Neuronal stem cell (in vitro differentiated cells): Measurements from ENCODE around the gene TCTA.
"Not testable (repeated sequence)": the region's sequence is repeated elsewhere in the genome, so short reads cannot be mapped to it uniquely, and the experiment has no call there.

ENCODE experiments used
- DNase-seq: peaks from one replicate; pipeline ENCODE4 v3.0.0-alpha.2; 2013; ENCODE audit warnings: low spot score
- H2AFZ ChIP-seq: one replicate; pipeline ENCODE4 v1.6.1; 2013; ENCODE audit warnings: mild to moderate bottlenecking, low read length, inconsistent platforms
- H2AK5ac ChIP-seq: 2 replicates; pipeline ENCODE4 v1.6.1; 2013; ENCODE audit warnings: low read depth, mild to moderate bottlenecking, inconsistent platforms, low read length, moderate library complexity, mixed read lengths
- H2BK120ac ChIP-seq: 2 replicates; pipeline ENCODE4 v1.6.1; 2013; ENCODE audit warnings: low read depth, mild to moderate bottlenecking, inconsistent platforms, low read length, moderate library complexity, mixed read lengths
- H2BK12ac ChIP-seq: one replicate; pipeline ENCODE4 v1.6.1; 2013; ENCODE audit warnings: low read length, inconsistent platforms
- H2BK15ac ChIP-seq: 2 replicates; pipeline ENCODE4 v1.6.1; 2013; ENCODE audit warnings: mild to moderate bottlenecking, low read length, inconsistent platforms, mixed read lengths
- H2BK5ac ChIP-seq: one replicate; pipeline ENCODE4 v1.6.1; 2013; ENCODE audit warnings: inconsistent platforms, mild to moderate bottlenecking, low read length, moderate library complexity
- H3K14ac ChIP-seq: one replicate; pipeline ENCODE4 v1.6.1; 2013; ENCODE audit warnings: low read length, inconsistent platforms
- H3K18ac ChIP-seq: 2 replicates; pipeline ENCODE4 v1.6.1; 2013; ENCODE audit warnings: low read length, inconsistent platforms
- H3K23ac ChIP-seq: 2 replicates; pipeline ENCODE4 v1.6.1; 2013; ENCODE audit warnings: low read depth, mild to moderate bottlenecking, mixed read lengths, low read length, inconsistent platforms; ENCODE audit not compliant: poor library complexity
- H3K27ac ChIP-seq: replicated peaks from 3 replicates; pipeline ENCODE4 v1.5.1; 2013; ENCODE audit warnings: low read length, inconsistent platforms
- H3K27me3 ChIP-seq, 3 experiments: 2 replicates each; pipeline ENCODE4 v1.6.1; 2013; ENCODE audit warnings: low read length in 3 of 3, mild to moderate bottlenecking in 2 of 3, inconsistent platforms in 1 of 3, low read depth in 1 of 3, mixed read lengths in 1 of 3, moderate library complexity in 1 of 3; ENCODE audit not compliant: control insufficient read depth in 3 of 3, insufficient read depth in 3 of 3
- H3K36me3 ChIP-seq, 2 donors: replicated peaks in 1 of 2; 2 replicates each; pipeline ENCODE4 v1.6.1; 2013; ENCODE audit warnings: low read length in 2 of 2; ENCODE audit not compliant: control insufficient read depth in 2 of 2, insufficient read depth in 2 of 2
- H3K4ac ChIP-seq: 2 replicates; pipeline ENCODE4 v1.6.1; 2013; ENCODE audit warnings: inconsistent platforms, mild to moderate bottlenecking, low read length, moderate library complexity
- H3K4me1 ChIP-seq, 2 donors: 1 replicate in 1 of 2; 2 replicates in 1 of 2; pipeline ENCODE4 v1.6.1; 2013; ENCODE audit warnings: low read length in 2 of 2, low read depth in 1 of 2; ENCODE audit not compliant: control insufficient read depth in 2 of 2, insufficient read depth in 1 of 2
- H3K4me2 ChIP-seq: one replicate; pipeline ENCODE4 v1.6.1; 2013; ENCODE audit warnings: mild to moderate bottlenecking, low read length, inconsistent platforms; ENCODE audit not compliant: insufficient read depth, poor library complexity, severe bottlenecking
- H3K4me3 ChIP-seq, 2 donors: 2 replicates each; pipeline ENCODE4 v1.5.1; 2013; ENCODE audit warnings: low read length in 2 of 2, mild to moderate bottlenecking in 2 of 2, inconsistent platforms in 1 of 2, moderate library complexity in 1 of 2
- H3K79me1 ChIP-seq: one replicate; pipeline ENCODE4 v1.6.1; 2013; ENCODE audit warnings: low read depth, mild to moderate bottlenecking, inconsistent platforms, low read length, moderate library complexity
- H3K9ac ChIP-seq: one replicate; pipeline ENCODE4 v1.6.1; 2013; ENCODE audit warnings: mild to moderate bottlenecking, low read depth, low read length, inconsistent platforms; ENCODE audit not compliant: poor library complexity
- H3K9me3 ChIP-seq, 2 donors: replicated peaks in 1 of 2; 2 replicates each; pipeline versions ENCODE3 to v1.6.1; 2013; ENCODE audit warnings: low read length in 2 of 2, mild to moderate bottlenecking in 2 of 2, inconsistent platforms in 1 of 2, low read depth in 1 of 2, mixed read lengths in 1 of 2, moderate library complexity in 1 of 2; ENCODE audit not compliant: control insufficient read depth in 2 of 2, insufficient read depth in 1 of 2
- H4K8ac ChIP-seq: one replicate; pipeline ENCODE4 v1.6.1; 2013; ENCODE audit warnings: low read depth, mild to moderate bottlenecking, inconsistent platforms, low read length, moderate library complexity
- H4K91ac ChIP-seq: one replicate; pipeline ENCODE4 v1.6.1; 2013; ENCODE audit warnings: low read length, low read depth, mild to moderate bottlenecking, inconsistent platforms; ENCODE audit not compliant: poor library complexity
- WGBS, 2 donors: extraction: QIAGEN DNeasy Blood & Tissue Kit; methylation state at CpG; one replicate each; pipeline ENCODE4 v1.1.7; 2013; ENCODE audit warnings: missing lambda C conversion rate in 2 of 2, mixed read lengths in 1 of 2; ENCODE audit not compliant: insufficient read length in 2 of 2, insufficient replicate concordance in 1 of 2; ENCODE audit errors: extremely low coverage in 2 of 2; 5-methylcytosine and 5-hydroxymethylcytosine counted together

TCTA gene

DNA sequence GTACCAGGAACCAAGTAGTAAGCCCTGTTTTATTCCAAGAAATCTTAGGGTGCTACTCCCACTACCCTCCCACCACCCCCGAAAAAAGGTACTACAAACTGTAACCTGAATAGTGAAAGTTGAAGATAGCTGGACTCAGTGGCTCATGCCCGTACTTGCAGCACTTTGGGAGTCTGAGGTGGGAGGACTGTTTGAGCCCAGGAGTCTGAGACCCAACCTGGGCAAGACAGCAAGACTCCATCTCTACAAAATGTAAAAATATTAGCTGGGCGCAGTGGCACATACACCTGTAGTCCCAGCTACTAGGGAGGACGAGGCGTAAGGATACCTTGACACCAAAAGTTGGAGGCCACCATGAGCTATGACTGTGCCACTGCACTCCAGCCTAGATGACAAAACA, 8.3 kb upstream of the TCTA start:
- Histone ChIP-seq H3K27ac (no peak overlapping the region), H3K4ac (no peak overlapping the region), H3K4me1 (no peaks in the 10 kb centered on the region), H2BK12ac (no peak overlapping the region), H3K4me3 (no peak overlapping the region), H3K18ac (no peak overlapping the region), H2BK120ac (no peak overlapping the region), H2AK5ac (no peak overlapping the region), H3K27me3 (no peaks in the 10 kb centered on the region), H3K9ac (no peak overlapping the region), H3K79me1 (peaks cover 7% of the 10 kb centered on the region), H2BK5ac (no peak overlapping the region), H3K14ac (no peak overlapping the region), H3K9me3 (peaks cover 0 to 4% of the 10 kb centered on the region in 2 donors), H2BK15ac (no peak overlapping the region), H3K4me2 (no peak overlapping the region), H3K36me3 (peaks cover 4 to 40% of the 10 kb centered on the region in 2 donors), H3K23ac (no peak overlapping the region), H4K8ac (no peak overlapping the region), H4K91ac (no peak overlapping the region), H2AFZ (no peak overlapping the region)
- WGBS, 2 donors = no CpG with 5 or more reads among the region's 5 CpGs
- no peak for DNase-seq

- not testable (repeated sequence) for H3K4me2 ChIP-seq, H4K91ac ChIP-seq, H2BK120ac ChIP-seq, H3K27me3 ChIP-seq, H3K18ac ChIP-seq, H4K8ac ChIP-seq, H3K9ac ChIP-seq, H3K9me3 ChIP-seq, H2AK5ac ChIP-seq, H3K14ac ChIP-seq, H2BK12ac ChIP-seq, DNase-seq, H2BK5ac ChIP-seq, H3K27ac ChIP-seq, H3K79me1 ChIP-seq, H2AFZ ChIP-seq, H3K4me1 ChIP-seq, H3K23ac ChIP-seq, H3K4me3 ChIP-seq, H3K4ac ChIP-seq, H2BK15ac ChIP-seq
- no CpG with 5 or more reads among the region's 9 CpGs for WGBS, 2 donors
- peaks cover 4 to 36% of the 10 kb centered on the region in 2 donors for H3K36me3 ChIP-seq
Observed at GRCh38 chr3:49405570-49405969, 6.7 kb upstream of the TCTA start.

- DNase-seq = no peak
Observed at GRCh38 chr3:49406571-49407565, 5.4 kb upstream of the TCTA start.

GRCh38 chr3:49410066-49410845, 2.0 kb upstream of the TCTA start:
- Histone ChIP-seq H3K36me3 (peaks cover 0 to 13% of the 10 kb centered on the region in 2 donors), H2AFZ (no peak overlapping the region), H3K23ac (no peak overlapping the region), H3K4me1 (peaks cover 10 to 11% of the 10 kb centered on the region in 2 donors), H3K79me1 (peaks cover 5% of the 10 kb centered on the region), H3K14ac (no peak overlapping the region), H3K9me3 (no peaks in the 10 kb centered on the region), H2BK120ac (no peak overlapping the region), H3K4ac (no peak overlapping the region), H3K27ac (no peak overlapping the region), H3K9ac (no peak overlapping the region), H3K4me3 (peak overlapping the region in 1 of 2 donors; percentile 58), H2BK5ac (no peak overlapping the region), H3K4me2 (peak overlapping the region; percentile 28), H2AK5ac (no peak overlapping the region), H2BK15ac (no peak overlapping the region), H3K18ac (no peak overlapping the region), H4K91ac (no peak overlapping the region), H2BK12ac (no peak overlapping the region), H3K27me3 (no peaks in the 10 kb centered on the region), H4K8ac (no peak overlapping the region)
- no CpG with 5 or more reads among the region's 4 CpGs for WGBS, 2 donors
- no peak for DNase-seq

More at GRCh38 chr3:49406571-49407565, 5.4 kb upstream of the TCTA start:
- no peaks in the 10 kb centered on the region for H3K27me3 ChIP-seq
- no peak overlapping the region for H3K23ac ChIP-seq
- no peak overlapping the region for H3K4me2 ChIP-seq
- H3K14ac ChIP-seq = no peak overlapping the region
- no peak overlapping the region for H2BK15ac ChIP-seq
- no CpG with 5 or more reads among the region's 17 CpGs for WGBS, 2 donors
- H2BK12ac ChIP-seq = no peak overlapping the region
- H2AK5ac ChIP-seq = no peak overlapping the region
- H3K79me1 ChIP-seq = peaks cover 5% of the 10 kb centered on the region
- H2BK5ac ChIP-seq = no peak overlapping the region
- no peak overlapping the region for H3K18ac ChIP-seq
- peaks cover 0 to 4% of the 10 kb centered on the region in 2 donors for H3K9me3 ChIP-seq
- no peak overlapping the region for H2BK120ac ChIP-seq
- H3K4me3 ChIP-seq = no peak overlapping the region
- no peak overlapping the region for H4K91ac ChIP-seq
- no peak overlapping the region for H3K9ac ChIP-seq
- H3K4me1 ChIP-seq = peaks cover 3 to 6% of the 10 kb centered on the region in 2 donors
- peaks cover 4 to 27% of the 10 kb centered on the region in 2 donors for H3K36me3 ChIP-seq
- no peak overlapping the region for H3K4ac ChIP-seq
- no peak overlapping the region for H3K27ac ChIP-seq
- no peak overlapping the region for H4K8ac ChIP-seq
- no peak overlapping the region for H2AFZ ChIP-seq
